ENCODE results near the gene SUSD6. TPM values are rescaled to one million over a fixed set of nuclear protein-coding genes. Genes with fewer than 3 reads are reported as not detected.
A peak's percentile ranks its signal among the peaks of the same experiment; 100 is the strongest.

Gene SUSD6
- total and polyA plus RNA-seq, 2 experiments from 2014 or later: 2.8 to 3.4 TPM

GRCh38 chr14:69650948-69651369 is 39.6 kb downstream of the SUSD6 start:
- Histone ChIP-seq H3F3A (replicated peaks; ENCODE audit: low read depth) (no peaks in the 10 kb centered on the region), H2AFZ (no peak overlapping the region), H4K20me1 (replicated peaks; ENCODE audit: insufficient read depth) (no peaks in the 10 kb centered on the region), H3K36me3 (ENCODE audit: insufficient read depth) (no peaks in the 10 kb centered on the region), H3K4me3 (no peak overlapping the region), H3K4me2 (peak overlapping the region; percentile 51; the same call in 1 of the 2 replicates), H3K9me2 (ENCODE audit: insufficient read depth) (no peaks in the 10 kb centered on the region), H3K4me1 (ENCODE audit: insufficient read depth) (peaks cover 25% of the 10 kb centered on the region), H3K27me3 (ENCODE audit: insufficient read depth) (no peaks in the 10 kb centered on the region), H3K27ac (ENCODE audit: low read depth) (no peak overlapping the region), H3K79me2 (replicated peaks; ENCODE audit: insufficient read depth) (no peaks in the 10 kb centered on the region)
- H3K9me3 Mint-ChIP-seq: no peaks in the 10 kb centered on the region
- H3K4me3 Mint-ChIP-seq: no peak overlapping the region
- H3K4me1 Mint-ChIP-seq: peaks cover 48% of the 10 kb centered on the region
- no peak for TF ChIP-seq ZNF331 (CRISPR knock-in tag; IDR thresholded peaks at IDR 0.05; ENCODE audit: low read depth)
- no peak for TF ChIP-seq CREB1 (CRISPR knock-in tag; IDR thresholded peaks at IDR 0.05; ENCODE audit: low read depth)
- TF ChIP-seq NANOG (IDR thresholded peaks at IDR 0.05; ENCODE audit: borderline replicate concordance): no peak
- no peak for TF ChIP-seq ZNF462 (CRISPR knock-in tag; IDR thresholded peaks at IDR 0.05)
- TF ChIP-seq EZH2phosphoT487 (IDR thresholded peaks at IDR 0.05; ENCODE audit: unreplicated experiment): no peak
- TF ChIP-seq REST (IDR thresholded peaks at IDR 0.05; ENCODE audit: unreplicated experiment): no peak
- TF ChIP-seq JUNB (IDR thresholded peaks at IDR 0.05; ENCODE audit: unreplicated experiment): no peak
- no peak for TF ChIP-seq ETS1 (IDR thresholded peaks at IDR 0.05)
- TF ChIP-seq CTCF (conservative IDR thresholded peaks at IDR 0.05; ENCODE audit: low read depth in 2 of 2): no peak
- no peak for TF ChIP-seq EZH2 (IDR thresholded peaks at IDR 0.05; ENCODE audit: low read depth, unreplicated experiment)
- TF ChIP-seq POLR2AphosphoS5 (IDR thresholded peaks at IDR 0.05; ENCODE audit: low read depth): no peak
- TF ChIP-seq STAT1 (IDR thresholded peaks at IDR 0.05; ENCODE audit: unreplicated experiment): no peak
- TF ChIP-seq ZNF114 (CRISPR knock-in tag; IDR thresholded peaks at IDR 0.05): no peak
- peak overlapping the region; percentile 3; the same call in 1 of the 2 replicates for H3K27ac Mint-ChIP-seq
- peaks cover 5% of the 10 kb centered on the region for H3K27me3 Mint-ChIP-seq (ENCODE audit: insufficient read depth, low read depth, poor library complexity)
- H3K36me3 Mint-ChIP-seq (ENCODE audit: low read depth): no peaks in the 10 kb centered on the region
- DNase-seq (ENCODE audit: low spot score): no peak
- ATAC-seq: peak; percentile 21

All from GM23338 (cell line).